Stomach (tissue), 9 donors: ENCODE data around the gene TMEM260. TPM values are rescaled to one million over a fixed set of nuclear protein-coding genes. Genes with fewer than 3 reads are reported as not detected.
A peak's percentile ranks its signal among the peaks of the same experiment; 100 is the strongest.

Source experiments
- DNase-seq, 2 donors: peaks; one replicate each; pipeline versions ENCODE4 v3.0.0 to v3.0.0-alpha.2; 2013 to 2019
- H3K27ac ChIP-seq, 5 donors: fragments of 200-600 bp in 4 of 5; sonication (generic) in 4 of 5; one replicate each; pipeline ENCODE4 v1.5.1; 2013 to 2019; ENCODE audit warnings: mild to moderate bottlenecking in 1 of 5, moderate library complexity in 1 of 5
- H3K27me3 ChIP-seq, 3 donors: fragments of 200-600 bp; sonication (generic); one replicate each; pipeline ENCODE4 v1.5.1; 2017 to 2019; ENCODE audit warnings: mixed run types in 1 of 3
- H3K36me3 ChIP-seq, 4 donors: fragments of 200-600 bp; sonication (generic); 1 replicate in 3 of 4; 2 replicates in 1 of 4; pipeline ENCODE4 v1.5.1; 2016 to 2019
- H3K4me1 ChIP-seq, 4 donors: fragments of 200-600 bp; sonication (generic); one replicate each; pipeline ENCODE4 v1.5.1; 2016 to 2019
- H3K4me3 ChIP-seq, 4 donors: fragments of 200-600 bp; sonication (generic) in 3 of 4; one replicate each; pipeline ENCODE4 v1.5.1; 2016 to 2019; ENCODE audit warnings: mild to moderate bottlenecking in 1 of 4
- H3K9me3 ChIP-seq, 4 donors: fragments of 200-600 bp; sonication (generic); one replicate each; pipeline ENCODE4 v1.5.1; 2016 to 2019
- CTCF ChIP-seq, 7 experiments: fragments of 450-650 bp in 4 of 7; fragments of 200-600 bp in 3 of 7; sonication (generic) in 3 of 7; IDR thresholded peaks; one replicate each; pipeline ENCODE4 v1.5.1; 2016 to 2019; ENCODE audit warnings: antibody characterized with exemption in 7 of 7, control low read depth in 2 of 7, mild to moderate bottlenecking in 1 of 7
- EP300 ChIP-seq: sonication (generic); formaldehyde crosslinking; IDR thresholded peaks from one replicate; pipeline ENCODE4 v1.6.1; 2017; ENCODE audit warnings: antibody characterized with exemption
- POLR2A ChIP-seq, 4 donors: fragments of 450-650 bp; IDR thresholded peaks; one replicate each; pipeline ENCODE4 v1.6.1; 2016; ENCODE audit warnings: antibody characterized with exemption in 4 of 4, control low read depth in 2 of 4, mild to moderate bottlenecking in 1 of 4, moderate library complexity in 1 of 4
- POLR2AphosphoS5 ChIP-seq, 3 donors: sonication (generic); formaldehyde crosslinking; IDR thresholded peaks; one replicate each; pipeline ENCODE4 v1.6.1; 2016; ENCODE audit warnings: antibody characterized with exemption in 3 of 3
- WGBS, 5 donors: extraction: QIAGEN DNeasy Blood & Tissue Kit in 3 of 5; methylation state at CpG; one replicate each; pipeline versions ENCODE4 v1.1.5 to v1.1.7; 2013 to 2018; 5-methylcytosine and 5-hydroxymethylcytosine counted together
- intact Hi-C: fragments of 100-400 bp; cut with DNase I; formaldehyde crosslinking; loops from one replicate; pipeline ENCODE4 v1.15.1; 2023; ENCODE audit warnings: low total_unique reads
- polyA plus RNA-seq, 3 donors: library from polyadenylated mRNA; stranded (reverse); fragments of 200-250 nt; gene quantifications; one replicate each; pipeline ENCODE4 v1.2.3, GENCODE V29; 2013
- total RNA-seq, 5 donors: library from RNA; depleted of rRNA; stranded (reverse); fragments of >200 nt; gene quantifications; one replicate each; pipeline versions ENCODE4 v1.1.0 to v1.2.3, GENCODE V29; 2014 to 2016
- donor health status: healthy with polysubstance abuse.
- donor health status: Bipolar disorder and iron deficiency.
- donor health status: healthy.

TMEM260 gene
- total and polyA plus RNA-seq, 8 donors = 2.9 to 25.7 (median 9.4) TPM; not detected in 1

GRCh38 chr14:56554301-56554700 lies 25.3 kb upstream of the TMEM260 start:
- Histone ChIP-seq H3K36me3 (no peaks in the 10 kb centered on the region), H3K9me3 (no peaks in the 10 kb centered on the region), H3K27me3 (peaks cover 0 to 26% (median 0%) of the 10 kb centered on the region in 3 donors), H3K27ac (no peak overlapping the region), H3K4me1 (no peaks in the 10 kb centered on the region), H3K4me3 (no peak overlapping the region)
- TF ChIP-seq EP300 (no peak), POLR2A (IDR thresholded peaks at IDR 0.05) (no peak), CTCF (IDR thresholded peaks at IDR 0.05) (no peak), POLR2AphosphoS5 (IDR thresholded peaks at IDR 0.05) (no peak)
- intact Hi-C loops = no loop called here
- DNase-seq = no peak
- 79 to 91% (median 87%) methylated on average over 6 of the region's 6 CpGs for WGBS, 5 donors

GRCh38 chr14:56555921-56556570 lies 23.6 kb upstream of the TMEM260 start:
- 39 to 60% (median 48%) methylated on average over 5 of the region's 5 CpGs for WGBS, 5 donors
- Histone ChIP-seq H3K27me3 (peaks cover 0 to 40% (median 0%) of the 10 kb centered on the region in 3 donors), H3K27ac (no peak overlapping the region), H3K9me3 (no peaks in the 10 kb centered on the region), H3K4me1 (no peaks in the 10 kb centered on the region), H3K36me3 (no peaks in the 10 kb centered on the region), H3K4me3 (no peak overlapping the region)
- intact Hi-C loops = no loop called here
- TF ChIP-seq CTCF (IDR thresholded peaks at IDR 0.05) (peak in 4 of 7 experiments; percentile 27 to 52 (median 41)), POLR2AphosphoS5 (IDR thresholded peaks at IDR 0.05) (no peak), POLR2A (IDR thresholded peaks at IDR 0.05) (no peak)
- DNase-seq = peak in 1 of 2 donors; percentile 65

- WGBS, 5 donors = 87 to 95% (median 91%) methylated on average over 4 of the region's 4 CpGs
- no peaks in the 10 kb centered on the region for H3K4me1 ChIP-seq
- H3K9me3 ChIP-seq = no peaks in the 10 kb centered on the region
- H3K27me3 ChIP-seq = peaks cover 0 to 36% (median 0%) of the 10 kb centered on the region in 3 donors
- TF ChIP-seq POLR2A (IDR thresholded peaks at IDR 0.05) (no peak), EP300 (no peak), POLR2AphosphoS5 (IDR thresholded peaks at IDR 0.05) (no peak), CTCF (IDR thresholded peaks at IDR 0.05) (no peak)
- H3K27ac ChIP-seq = no peak overlapping the region
- H3K36me3 ChIP-seq = no peaks in the 10 kb centered on the region
- no peak overlapping the region for H3K4me3 ChIP-seq
- intact Hi-C loops = no loop called here
- no peak for DNase-seq
Observed at GRCh38 chr14:56559182-56559581, 20.4 kb upstream of the TMEM260 start.

- Histone ChIP-seq H3K4me3 (no peak overlapping the region), H3K36me3 (no peaks in the 10 kb centered on the region), H3K27ac (no peak overlapping the region), H3K4me1 (no peaks in the 10 kb centered on the region), H3K27me3 (peaks cover 0 to 37% (median 0%) of the 10 kb centered on the region in 3 donors), H3K9me3 (no peaks in the 10 kb centered on the region)
- intact Hi-C loops = no loop called here
- TF ChIP-seq POLR2AphosphoS5 (IDR thresholded peaks at IDR 0.05) = no peak
- no peak for TF ChIP-seq EP300
- no peak for TF ChIP-seq POLR2A (IDR thresholded peaks at IDR 0.05)
- no peak for TF ChIP-seq CTCF (IDR thresholded peaks at IDR 0.05)
- 39 to 76% (median 47%) methylated on average over 2 of the region's 2 CpGs for WGBS, 5 donors
- no peak for DNase-seq
Observed at GRCh38 chr14:56561606-56562005, 18.0 kb upstream of the TMEM260 start.
